HepG2 (cell line): ENCODE results near the gene GOLPH3. TPM values are rescaled to one million over a fixed set of nuclear protein-coding genes. Genes with fewer than 3 reads are reported as not detected.

ENCODE experiments used
- ATAC-seq: fragments of 200-7000 bp; cut with Tn5 transposase; 3 replicates; pipeline ENCODE4 v1.9.1; 2020; ENCODE audit warnings: mild to moderate bottlenecking, moderate library complexity
- BruUV-seq: library from RNA; stranded (reverse); fragments of 400-500 nt; replicated peaks from 2 replicates; lab custom pipeline; 2021; lab: Mats Ljungman, UMichigan
- CTCF ChIA-PET: fragments of 300-600 bp; formaldehyde crosslinking; extraction: SDS; loops from one replicate; lab custom pipeline; 2021; ENCODE audit warnings: low total read pairs, inconsistent platforms, low intra/inter-chr PET ratio; lab: Yijun Ruan, JAX
- POLR2A ChIA-PET: fragments of 350-600 bp; sonication (Branson Sonifier 250); formaldehyde crosslinking; loops from one replicate; lab custom pipeline; 2020; ENCODE audit warnings: antibody characterized with exemption, inconsistent platforms; lab: Yijun Ruan, JAX
- DNase-seq: peaks from one replicate; pipeline ENCODE4 v3.0.0-alpha.2; 2015; ENCODE audit warnings: low spot score
- FAIRE-seq: peaks from 3 replicates; lab custom pipeline; 2011; peaks lifted over from hg19 to GRCh38; lab: Jason Lieb, UNC
- H2AFZ ChIP-seq: one replicate; pipeline ENCODE4 v1.6.1; 2011; ENCODE audit warnings: low read length, inconsistent platforms
- H3K27ac ChIP-seq: fragments of 300-600 bp; 3 replicates; pipeline ENCODE4 v1.8.0; 2011; ENCODE audit warnings: mixed run types, mild to moderate bottlenecking, mixed read lengths, low read length, inconsistent platforms; ENCODE audit not compliant: insufficient read depth; ENCODE audit errors: extremely low read length
- H3K27me3 ChIP-seq, 2 experiments: fragments of 200-600 bp in 1 of 2; 2 replicates in 1 of 2; 3 replicates in 1 of 2; pipeline versions ENCODE4 v1.6.0 to v1.8.0; 2011; ENCODE audit warnings: low read length in 2 of 2, mild to moderate bottlenecking in 2 of 2, moderate library complexity in 2 of 2, inconsistent platforms in 1 of 2; ENCODE audit not compliant: insufficient read depth in 2 of 2, control insufficient read depth in 1 of 2
- H3K36me3 ChIP-seq, 2 experiments: fragments of 200-600 bp in 1 of 2; replicated peaks in 1 of 2; 2 replicates in 1 of 2; 3 replicates in 1 of 2; pipeline versions ENCODE4 v1.5.1 to v1.8.0; 2011; ENCODE audit warnings: low read length in 2 of 2, inconsistent platforms in 1 of 2; ENCODE audit not compliant: insufficient read depth in 2 of 2, control insufficient read depth in 1 of 2
- H3K4me1 ChIP-seq: 2 replicates; pipeline ENCODE4 v1.5.1; 2012; ENCODE audit warnings: low read length, inconsistent platforms; ENCODE audit not compliant: insufficient read depth
- H3K4me2 ChIP-seq: 2 replicates; pipeline ENCODE4 v1.6.0; 2011; ENCODE audit warnings: low read depth, low read length, inconsistent platforms
- H3K4me3 ChIP-seq, 3 experiments: fragments of 200-600 bp in 1 of 3; sonication (generic), shearing (Covaris generic) in 1 of 3; replicated peaks in 1 of 3; 2 replicates each; pipeline ENCODE4 v1.5.1; 2011 to 2016; ENCODE audit warnings: low read length in 3 of 3, inconsistent platforms in 2 of 3, low read depth in 2 of 3, mild to moderate bottlenecking in 2 of 3, control low read depth in 1 of 3, mixed read lengths in 1 of 3; ENCODE audit not compliant: insufficient read depth in 1 of 3
- H3K79me2 ChIP-seq: one replicate; pipeline ENCODE4 v1.6.1; 2011; ENCODE audit warnings: low read length, inconsistent platforms; ENCODE audit not compliant: insufficient read depth
- H3K9ac ChIP-seq: 2 replicates; pipeline ENCODE4 v1.6.0; 2011; ENCODE audit warnings: mild to moderate bottlenecking, low read depth, low read length, inconsistent platforms; ENCODE audit not compliant: insufficient read depth
- H3K9me3 ChIP-seq: 2 replicates; pipeline ENCODE4 v1.5.1; 2012; ENCODE audit warnings: mild to moderate bottlenecking, low read length
- H4K20me1 ChIP-seq: 2 replicates; pipeline ENCODE4 v1.6.0; 2011; ENCODE audit warnings: inconsistent platforms, mild to moderate bottlenecking, low read length, moderate library complexity; ENCODE audit not compliant: insufficient read depth
- EED ChIP-seq: sonication (generic); formaldehyde crosslinking; IDR thresholded peaks from 2 replicates; pipeline ENCODE4 v1.5.0; 2020; ENCODE audit warnings: mild to moderate bottlenecking, missing genetic modification reagents
- HOMEZ ChIP-seq: IDR thresholded peaks from 2 replicates; pipeline ENCODE4 v1.6.1; 2016; ENCODE audit warnings: low read depth
- IRF1 ChIP-seq: sonication (generic); formaldehyde crosslinking; IDR thresholded peaks from 2 replicates; pipeline ENCODE4 v1.4.0; 2020; ENCODE audit warnings: low read depth, mild to moderate bottlenecking, missing genetic modification reagents
- MAFK ChIP-seq, 2 experiments: IDR thresholded peaks in 1 of 2; conservative IDR thresholded peaks in 1 of 2; 2 replicates each; pipeline ENCODE4 v1.6.1; 2011; ENCODE audit warnings: improper control_type of control experiment in 2 of 2, low read length in 2 of 2
- NR2F1 ChIP-seq, 2 experiments: fragments of 450-650 bp in 1 of 2; formaldehyde crosslinking in 1 of 2; IDR thresholded peaks; 2 replicates each; pipeline versions ENCODE4 v1.5.0 to v1.6.1; 2016 to 2020; ENCODE audit warnings: mild to moderate bottlenecking in 1 of 2, missing compliant biosample characterization in 1 of 2, missing genetic modification reagents in 1 of 2, moderate library complexity in 1 of 2
- PBX3 ChIP-seq: sonication (generic); formaldehyde crosslinking; IDR thresholded peaks from 2 replicates; pipeline ENCODE4 v1.8.1; 2023; ENCODE audit warnings: missing genetic modification reagents, inconsistent platforms, borderline replicate concordance
- ZFP36 ChIP-seq: fragments of 150-350 bp; IDR thresholded peaks from 2 replicates; pipeline ENCODE4 v1.6.1; 2018; ENCODE audit warnings: borderline replicate concordance, low read length, low read depth; ENCODE audit not compliant: partially characterized antibody
- ZMAT3 ChIP-seq: sonication (generic); formaldehyde crosslinking; conservative IDR thresholded peaks from 2 replicates; pipeline ENCODE4 v1.7.0; 2021; ENCODE audit warnings: missing genetic modification reagents
- ZNF263 ChIP-seq: sonication (generic); formaldehyde crosslinking; IDR thresholded peaks from 2 replicates; pipeline ENCODE4 v1.4.0; 2020; ENCODE audit warnings: missing genetic modification reagents
- ZNF276 ChIP-seq: sonication (generic); formaldehyde crosslinking; IDR thresholded peaks from 2 replicates; pipeline ENCODE4 v1.4.0; 2020; ENCODE audit warnings: mild to moderate bottlenecking, low read depth, missing genetic modification reagents
- ZNF598 ChIP-seq: sonication (generic); formaldehyde crosslinking; IDR thresholded peaks from 2 replicates; pipeline ENCODE4 v1.5.1; 2020; ENCODE audit warnings: mild to moderate bottlenecking, missing genetic modification reagents, borderline replicate concordance
- WGBS: methylation state at CpG from one replicate; pipeline ENCODE4 v1.1.6; 2017; ENCODE audit warnings: low lambda C conversion rate; 5-methylcytosine and 5-hydroxymethylcytosine counted together
- in situ Hi-C: cut with HindIII; loops from 2 replicates; pipeline ENCODE4 v1.10.0; 2017; ENCODE audit warnings: low pct_unique_long_range_greater_than_20kb; ENCODE audit not compliant: extremely low pct_ligation_motif_present
- intact Hi-C: fragments of 100-400 bp; cut with micrococcal nuclease; formaldehyde crosslinking; loops from one replicate; pipeline ENCODE4 v1.10.0; 2022; ENCODE audit not compliant: unreplicated experiment
- polyA plus RNA-seq, 8 experiments: library from polyadenylated mRNA; depleted of rRNA in 3 of 8; stranded (reverse) in 7 of 8; unstranded in 1 of 8; fragments of >200 nt; fragmentation: Illumina TruSeq in 4 of 8; extraction: Trizol in 4 of 8; gene quantifications; 2 replicates each; pipeline versions ENCODE4 v1.2.1 to v1.2.3, GENCODE V29; 2011 to 2016; ENCODE audit warnings: low read depth in 4 of 8, missing spikeins in 1 of 8, mixed read lengths in 1 of 8; ENCODE audit not compliant: insufficient read depth in 1 of 8
- total RNA-seq, 5 experiments: library from RNA; depleted of rRNA; stranded (reverse); fragments of >200 nt; fragmentation: Illumina TruSeq; extraction: Trizol; gene quantifications; 2 replicates each; pipeline ENCODE4 v1.2.3, GENCODE V29; 2016; ENCODE audit warnings: low read depth in 1 of 5

GOLPH3 gene
- total and polyA plus RNA-seq, 2 of the 13 experiments (the other 11 are each of a cell fraction or from before 2014, with no cell fraction given), result 59.5 to 84.5 TPM

- FAIRE-seq, result no peak
- no peak for DNase-seq
- Histone ChIP-seq H3K4me1 (no peaks in the 10 kb centered on the region), H3K4me2 (no peak overlapping the region), H3K27ac (no peak overlapping the region), H3K36me3 (peaks cover 14 to 49% of the 10 kb centered on the region in 2 experiments; a peak in 4 of 5 replicates), H3K79me2 (no peaks in the 10 kb centered on the region), H3K4me3 (no peak overlapping the region), H3K9ac (no peak overlapping the region), H4K20me1 (no peaks in the 10 kb centered on the region), H3K9me3 (no peaks in the 10 kb centered on the region), H2AFZ (no peak overlapping the region), H3K27me3 (no peaks in the 10 kb centered on the region)
- no TSS peak for BruUV-seq
- ChIA-PET CTCF (no interaction called here), POLR2A (no interaction called here)
- intact Hi-C loops (no loop called here), in situ Hi-C loops (loop anchor here (10.0 kb wide), 1 partner anchor 525 kb away; no protein-coding TSS in a partner anchor)
- TF ChIP-seq IRF1 (CRISPR knock-in tag) (no peak), ZNF276 (CRISPR knock-in tag) (no peak)
- 95% methylated on average over 9 of the region's 9 CpGs for WGBS
- ATAC-seq, result no peak
Measured at GRCh38 chr5:32099486-32100035, 74.6 kb downstream of the GOLPH3 start.

- FAIRE-seq (no peak), ATAC-seq (no peak), DNase-seq (no peak)
- in situ Hi-C loops (loop anchor here (10.0 kb wide), 1 partner anchor 524 kb away; no protein-coding TSS in a partner anchor), intact Hi-C loops (no loop called here)
- Histone ChIP-seq H3K27ac (no peak overlapping the region), H3K36me3 (peaks cover 14 to 46% of the 10 kb centered on the region in 2 experiments; a peak in 4 of 5 replicates), H3K9ac (no peak overlapping the region), H3K79me2 (no peaks in the 10 kb centered on the region), H3K27me3 (no peaks in the 10 kb centered on the region), H2AFZ (no peak overlapping the region), H3K4me2 (no peak overlapping the region), H3K4me1 (no peaks in the 10 kb centered on the region), H3K9me3 (no peaks in the 10 kb centered on the region), H4K20me1 (no peaks in the 10 kb centered on the region), H3K4me3 (no peak overlapping the region)
- ChIA-PET CTCF (no interaction called here), POLR2A (no interaction called here)
- no TSS peak for BruUV-seq
- WGBS, result 98% methylated on average over 11 of the region's 11 CpGs
- no peak for TF ChIP-seq HOMEZ (CRISPR knock-in tag)
- TF ChIP-seq EED, result no peak
- no peak for TF ChIP-seq PBX3 (CRISPR knock-in tag)
- TF ChIP-seq ZMAT3 (CRISPR knock-in tag), result no peak
- no peak for TF ChIP-seq NR2F1 (CRISPR knock-in tag; IDR thresholded peaks at IDR 0.05)
- no peak for TF ChIP-seq ZNF263
- no peak for TF ChIP-seq MAFK (conservative IDR thresholded peaks at IDR 0.05 in 1 of 2, IDR thresholded peaks at IDR 0.05 in 1 of 2; ENCODE audit: low read length in 2 of 2)
- no peak for TF ChIP-seq ZNF598
- no peak for TF ChIP-seq ZFP36
Measured at GRCh38 chr5:32098890-32099310, 75.2 kb downstream of the GOLPH3 start.
